ENCODE results near the gene PAQR6. TPM values are rescaled to one million over a fixed set of nuclear protein-coding genes. Genes with fewer than 3 reads are reported as not detected.

PAQR6 gene
- total and polyA plus RNA-seq, 2 of the 4 experiments (the other 2 are of a cell fraction): under 0.01 to 0.67 TPM

GRCh38 chr1:156242738-156243137 is 5.1 kb downstream of the PAQR6 start:
- Histone ChIP-seq H3K4me2 (ENCODE audit: low read depth, low read length) (no peak overlapping the region), H4K8ac (ENCODE audit: low read depth in 2 of 2, low read length in 2 of 2) (no peak overlapping the region), H3K18ac (ENCODE audit: low read depth, low read length) (no peak overlapping the region), H3K23ac (ENCODE audit: low read depth, low read length) (no peak overlapping the region), H2AK5ac (ENCODE audit: low read depth, low read length) (no peak overlapping the region), H3K4me3 (ENCODE audit: insufficient read depth, low read depth, low read length) (no peak overlapping the region), H3K79me1 (ENCODE audit: low read depth in 1 of 2, low read length in 2 of 2) (no peaks in the 10 kb centered on the region), H3K56ac (ENCODE audit: extremely low read depth, insufficient read depth, low read length) (no peak overlapping the region), H3K14ac (replicated peaks; ENCODE audit: low read depth, low read length) (no peak overlapping the region), H2AFZ (replicated peaks; ENCODE audit: low read length, poor library complexity) (no peak overlapping the region), H3K9me1 (ENCODE audit: insufficient read depth, low read length) (peaks cover 5% of the 10 kb centered on the region; the same call in 1 of the 2 replicates), H2BK120ac (ENCODE audit: low read depth, low read length) (no peak overlapping the region), H3K36me3 (ENCODE audit: control insufficient read depth, insufficient read depth, low read length) (peaks cover 16% of the 10 kb centered on the region; the same call in 1 of the 2 replicates), H2BK20ac (ENCODE audit: low read depth, low read length) (no peak overlapping the region), H3K27ac (ENCODE audit: insufficient read depth, low read length) (no peak overlapping the region), H3K9me3 (ENCODE audit: control insufficient read depth, insufficient read depth, low read length) (no peaks in the 10 kb centered on the region), H3K4ac (ENCODE audit: low read depth, low read length) (no peak overlapping the region), H3K4me1 (ENCODE audit: control insufficient read depth, insufficient read depth, low read length) (peaks cover 2% of the 10 kb centered on the region; the same call in 1 of the 2 replicates), H4K5ac (ENCODE audit: low read depth, low read length) (no peak overlapping the region), H4K91ac (ENCODE audit: insufficient read depth, low read depth, low read length) (no peak overlapping the region), H2BK15ac (ENCODE audit: low read depth, low read length) (no peak overlapping the region), H3K9ac (ENCODE audit: low read depth, low read length) (no peak overlapping the region), H3K27me3 (ENCODE audit: control insufficient read depth, insufficient read depth, low read length) (peaks cover 12% of the 10 kb centered on the region; the same call in 1 of the 2 replicates), H2AK9ac (replicated peaks; ENCODE audit: low read depth, low read length, poor library complexity) (no peak overlapping the region), H4K20me1 (ENCODE audit: insufficient read depth, low read length) (no peaks in the 10 kb centered on the region; the same call in 1 of the 2 replicates), H2BK5ac (ENCODE audit: low read depth, low read length, poor library complexity, severe bottlenecking) (no peak overlapping the region)
- ChIA-PET POLR2A (ENCODE audit: unreplicated experiment) (no interaction called here), CTCF (no interaction called here)
- intact Hi-C loops (cut with micrococcal nuclease) (no loop called here), in situ Hi-C loops (cut with MboI; ENCODE audit: low sequenced_read_pairs) (no loop called here), dilution Hi-C loops (cut with HindIII; ENCODE audit: low sequenced_read_pairs, unreplicated experiment) (no loop called here)
- TF ChIP-seq RAD21 (IDR thresholded peaks at IDR 0.05; ENCODE audit: low read length) (no peak), MAZ (IDR thresholded peaks at IDR 0.05; ENCODE audit: borderline replicate concordance, low read depth, low read length) (no peak), MAFK (IDR thresholded peaks at IDR 0.05; ENCODE audit: low read depth, low read length) (no peak)
- no TSS peak for BruUV-seq (replicated peaks)
- WGBS, 2 experiments (ENCODE audit: extremely low coverage in 2 of 2, insufficient read length in 1 of 2): 83% methylated on average over 1 of the region's 10 CpGs; no CpG with 5 or more reads in 1 of the 2 experiments
- no peak for DNase-seq
- ATAC-seq (ENCODE audit: low read depth): no peak
